ENCODE results near the gene HSPB6.
A peak's percentile ranks its signal among the peaks of the same experiment; 100 is the strongest.

HSPB6 gene

DNA sequence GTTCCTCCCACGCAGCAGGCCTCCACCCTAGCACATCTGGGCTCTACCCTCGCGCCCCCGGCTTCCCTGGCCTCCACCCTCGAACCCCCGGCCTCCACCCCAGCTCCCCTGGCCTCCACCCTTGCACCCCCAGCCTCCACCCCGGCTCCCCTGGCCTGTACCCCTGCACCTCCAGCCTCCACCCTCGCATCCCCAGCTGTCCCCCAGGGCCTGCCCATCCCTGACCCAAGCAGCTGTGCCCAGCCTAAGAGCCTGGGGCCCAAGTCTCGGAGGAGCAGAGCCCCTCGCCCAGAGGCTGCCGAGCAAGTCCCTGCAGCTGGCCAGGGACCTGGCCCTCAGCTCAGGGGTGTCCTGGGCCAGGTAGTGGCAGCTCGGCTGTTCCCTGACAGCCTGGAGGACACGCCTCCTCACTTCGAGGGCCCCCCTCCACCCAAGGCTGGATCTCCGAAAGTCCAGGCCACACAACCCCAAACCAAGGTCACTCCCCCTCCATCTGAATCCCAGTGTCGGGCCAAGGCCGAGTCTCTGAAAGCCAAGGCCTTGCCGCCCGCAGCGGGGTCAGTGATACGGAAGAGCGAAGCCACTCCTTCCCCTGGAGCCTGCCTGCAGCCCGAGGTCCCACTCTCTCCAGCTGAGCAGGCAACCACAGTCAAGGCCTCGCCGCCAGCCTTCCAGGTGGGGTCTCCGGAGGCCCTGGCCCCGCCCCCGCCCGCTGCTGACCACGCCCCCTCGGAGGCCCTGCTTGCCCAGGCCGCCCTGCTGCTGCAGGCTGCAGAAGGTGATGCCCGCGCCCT, 10.7 kb upstream of the HSPB6 start:
- no peak for DNase-seq (ENCODE audit: low spot score)
- FAIRE-seq: no peak

DNA sequence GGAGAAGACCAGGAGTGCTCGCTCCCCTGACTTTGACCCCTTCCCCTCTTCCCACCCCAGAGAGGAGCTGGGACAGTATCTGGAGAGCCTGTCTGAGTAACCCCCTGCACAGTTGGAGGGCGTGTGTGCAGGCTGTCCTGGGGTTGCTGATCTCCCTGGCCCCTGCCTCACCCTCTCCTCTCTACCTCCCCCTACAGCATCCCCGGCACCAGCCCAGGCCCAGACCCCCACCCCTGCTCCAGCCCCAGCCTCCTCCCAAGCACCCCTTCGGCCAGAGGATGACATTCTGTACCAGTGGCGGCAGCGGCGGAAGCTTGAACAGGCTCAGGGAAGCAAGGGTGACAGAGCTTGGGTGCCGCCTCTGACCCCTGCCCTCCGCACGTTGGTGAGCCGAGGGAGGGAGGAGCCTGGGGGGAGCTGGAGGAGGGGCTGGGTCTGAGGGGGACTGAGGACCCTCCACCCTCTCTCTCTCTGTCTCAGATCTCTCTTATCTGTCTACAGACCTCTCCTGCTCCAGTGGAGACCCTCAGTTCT, 9.8 kb upstream of the HSPB6 start:
- DNase-seq (ENCODE audit: low spot score) (no peak), FAIRE-seq (no peak)

- DNase-seq (ENCODE audit: low spot score) (no peak), FAIRE-seq (peak; percentile 35)
These were observed 7.8 kb upstream of the HSPB6 start for GRCh38 chr19:35764432-35765315.

- FAIRE-seq (no peak), DNase-seq (ENCODE audit: low spot score) (no peak)
These were observed 4.0 kb upstream of the HSPB6 start for GRCh38 chr19:35760711-35761349.

- no peak for DNase-seq (ENCODE audit: low spot score)
- no peak for FAIRE-seq
These were observed 2.9 kb upstream of the HSPB6 start for GRCh38 chr19:35759697-35760096.

GRCh38 chr19:35757749-35758608, 1.1 kb upstream of the HSPB6 start, which contains the start of gene PROSER3:
PROSER3 (plus strand) TSS chr19:35758176; CDS start chr19:35758216, 40 bp downstream.
- DNase-seq (ENCODE audit: low spot score) (peak; percentile 99), FAIRE-seq (peak; percentile 96)

DNA sequence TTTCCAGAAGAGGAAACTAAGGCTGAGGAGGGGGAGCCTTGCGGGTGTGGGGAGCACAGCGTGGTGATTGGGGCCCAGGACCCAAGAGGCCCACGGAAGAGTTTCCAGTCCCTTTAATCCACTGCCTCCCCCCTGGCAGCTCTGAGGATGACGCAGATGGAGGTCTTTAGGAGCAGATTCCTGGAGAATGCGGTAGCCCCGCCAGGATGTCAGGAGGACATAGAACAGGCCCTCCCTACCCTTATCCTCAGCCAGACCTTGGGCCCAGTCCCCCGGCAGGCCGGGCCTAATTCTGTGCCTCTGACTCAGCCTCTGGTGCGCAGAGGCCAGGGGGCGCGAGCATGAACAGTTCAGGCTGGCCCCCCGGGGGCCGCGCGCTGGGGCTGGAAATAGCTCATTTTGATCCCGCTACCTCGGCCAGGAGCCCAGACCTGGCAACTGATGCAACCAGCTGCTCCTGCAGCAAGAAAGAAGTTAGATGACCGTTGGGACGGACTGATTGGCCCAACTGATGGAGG, 461 bp upstream of the HSPB6 start:
- DNase-seq (ENCODE audit: low spot score) (peak; percentile 44), FAIRE-seq (no peak)

DNA sequence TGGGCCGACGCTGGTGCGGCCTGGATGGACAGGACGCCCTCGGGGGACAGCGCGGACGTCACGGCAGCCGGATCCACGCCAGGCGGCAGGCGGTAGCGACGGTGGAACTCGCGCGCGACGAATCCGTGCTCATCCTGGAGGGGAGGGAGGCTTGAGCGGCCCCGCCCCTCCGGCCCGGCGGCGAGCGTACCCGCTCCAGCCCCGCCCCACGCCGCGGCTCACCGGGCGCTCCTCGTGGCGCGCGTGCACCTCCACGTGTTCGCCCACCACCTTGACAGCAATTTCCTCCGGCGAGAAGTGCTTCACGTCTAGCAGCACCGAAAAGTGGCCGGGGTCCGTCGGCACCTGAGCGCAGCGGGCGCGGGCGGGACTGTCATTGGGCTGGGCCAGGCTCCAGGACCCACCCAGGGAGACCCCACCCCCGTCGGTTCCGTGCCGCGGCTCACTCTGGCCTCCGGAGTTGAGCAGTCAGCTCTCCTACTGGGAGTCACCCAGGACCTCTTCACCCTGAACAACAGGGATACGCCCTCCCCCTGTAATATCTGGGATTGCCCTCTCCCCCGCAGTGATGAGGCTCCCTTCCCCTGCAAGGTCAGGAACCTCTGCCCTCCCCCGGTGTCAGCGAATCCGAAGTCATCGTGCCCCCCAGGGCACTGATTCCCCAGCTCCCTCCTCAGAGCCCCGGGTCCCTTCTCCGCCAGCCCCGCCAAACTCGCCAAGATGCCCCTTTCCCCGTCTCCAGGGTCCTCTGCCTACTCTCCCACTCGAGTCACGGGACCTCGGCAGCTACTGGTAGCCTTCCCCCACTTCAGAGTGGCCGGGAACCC, 1.1 kb downstream of the HSPB6 start:
- no peak for FAIRE-seq
- no peak for DNase-seq (ENCODE audit: low spot score)

DNA sequence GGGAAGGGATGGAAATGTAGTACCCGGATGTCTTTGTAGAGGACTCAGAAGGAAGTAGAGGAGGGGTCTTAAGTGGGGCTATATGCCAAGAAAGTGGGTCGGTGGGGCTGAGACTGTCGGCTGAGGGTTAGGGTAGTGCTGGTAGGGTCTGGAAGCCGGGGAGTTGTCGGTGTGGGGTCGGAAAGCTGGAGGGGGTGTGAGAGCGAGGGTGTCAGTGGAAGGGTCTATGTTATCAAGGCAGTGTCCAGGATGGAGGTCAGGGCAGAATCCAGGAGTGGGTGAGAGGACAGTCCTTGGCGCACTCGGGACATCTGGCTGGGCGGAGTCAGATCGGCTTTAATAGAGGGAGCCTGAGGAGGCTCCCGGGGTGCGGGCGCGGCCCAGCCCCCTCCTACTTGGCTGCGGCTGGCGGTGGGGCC, 1.7 kb downstream of the HSPB6 start:
- FAIRE-seq: no peak

GRCh38 chr19:35754370-35755130, 2.3 kb downstream of the HSPB6 start:
- no peak for DNase-seq (ENCODE audit: low spot score)
- no peak for FAIRE-seq

More for the DNA sequence above, 1.7 kb downstream of the HSPB6 start:
- no peak for DNase-seq (ENCODE audit: low spot score)

DNA sequence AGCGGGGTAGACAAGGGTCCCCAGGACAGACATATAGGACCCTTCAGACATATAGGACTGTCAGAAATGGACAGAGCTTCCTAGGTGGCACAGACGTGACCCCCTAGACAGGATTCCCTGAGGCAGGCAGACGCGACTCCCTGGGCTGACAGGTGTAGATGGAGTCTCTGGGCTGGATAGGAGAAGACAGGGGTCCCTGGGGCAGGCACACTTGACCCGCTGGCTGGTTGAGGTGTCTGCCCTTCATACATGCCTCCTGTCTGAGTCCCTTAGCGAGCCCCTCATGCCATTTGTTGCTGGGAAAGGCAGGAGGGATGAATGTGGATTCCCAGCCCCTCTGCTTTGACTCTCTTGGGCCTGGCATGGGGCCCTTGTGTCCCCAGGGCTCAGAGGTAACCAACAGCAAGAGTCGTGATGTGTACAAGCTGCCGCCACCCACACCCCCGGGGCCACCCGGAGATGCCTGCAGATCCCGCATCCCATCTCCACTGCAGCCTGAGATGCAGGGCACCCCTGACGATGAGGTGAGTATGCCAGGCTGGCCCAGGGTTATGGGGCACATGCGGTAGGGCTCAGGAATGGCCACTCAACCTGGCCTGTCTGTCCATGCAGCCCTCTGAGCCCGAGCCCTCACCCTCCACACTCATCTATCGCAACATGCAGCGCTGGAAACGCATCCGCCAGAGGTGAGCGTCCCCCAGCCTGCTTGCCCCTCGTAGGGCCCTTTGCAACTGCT, 3.0 kb downstream of the HSPB6 start:
- DNase-seq (ENCODE audit: low spot score) (no peak), FAIRE-seq (no peak)

DNA sequence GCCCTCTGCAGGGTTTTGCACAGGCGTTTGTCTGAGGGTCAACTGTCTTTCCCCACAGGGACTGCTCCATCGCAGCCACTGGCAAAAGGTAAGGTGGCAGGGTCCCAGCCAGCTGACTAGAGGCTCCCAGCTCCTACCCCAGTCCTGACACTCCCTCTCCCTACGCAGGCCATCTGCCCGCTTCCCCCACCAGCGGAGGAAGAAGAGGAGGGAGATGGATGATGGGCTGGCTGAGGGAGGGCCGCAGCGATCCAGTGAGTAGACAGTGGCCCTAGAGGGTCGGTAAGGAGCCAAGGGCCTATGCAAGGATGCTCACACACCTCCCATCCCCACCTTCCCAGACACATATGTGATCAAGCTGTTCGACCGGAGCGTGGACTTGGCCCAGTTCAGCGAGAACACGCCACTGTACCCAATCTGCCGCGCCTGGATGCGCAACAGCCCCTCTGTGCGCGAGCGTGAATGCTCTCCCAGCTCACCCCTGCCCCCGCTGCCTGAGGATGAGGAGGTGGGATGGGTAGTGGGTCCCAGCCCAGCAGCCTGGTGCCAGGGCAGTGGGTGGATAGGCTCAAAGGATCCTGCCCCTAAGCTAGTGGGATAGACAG, 4.0 kb downstream of the HSPB6 start:
- DNase-seq (ENCODE audit: low spot score) (no peak), FAIRE-seq (no peak)

DNA sequence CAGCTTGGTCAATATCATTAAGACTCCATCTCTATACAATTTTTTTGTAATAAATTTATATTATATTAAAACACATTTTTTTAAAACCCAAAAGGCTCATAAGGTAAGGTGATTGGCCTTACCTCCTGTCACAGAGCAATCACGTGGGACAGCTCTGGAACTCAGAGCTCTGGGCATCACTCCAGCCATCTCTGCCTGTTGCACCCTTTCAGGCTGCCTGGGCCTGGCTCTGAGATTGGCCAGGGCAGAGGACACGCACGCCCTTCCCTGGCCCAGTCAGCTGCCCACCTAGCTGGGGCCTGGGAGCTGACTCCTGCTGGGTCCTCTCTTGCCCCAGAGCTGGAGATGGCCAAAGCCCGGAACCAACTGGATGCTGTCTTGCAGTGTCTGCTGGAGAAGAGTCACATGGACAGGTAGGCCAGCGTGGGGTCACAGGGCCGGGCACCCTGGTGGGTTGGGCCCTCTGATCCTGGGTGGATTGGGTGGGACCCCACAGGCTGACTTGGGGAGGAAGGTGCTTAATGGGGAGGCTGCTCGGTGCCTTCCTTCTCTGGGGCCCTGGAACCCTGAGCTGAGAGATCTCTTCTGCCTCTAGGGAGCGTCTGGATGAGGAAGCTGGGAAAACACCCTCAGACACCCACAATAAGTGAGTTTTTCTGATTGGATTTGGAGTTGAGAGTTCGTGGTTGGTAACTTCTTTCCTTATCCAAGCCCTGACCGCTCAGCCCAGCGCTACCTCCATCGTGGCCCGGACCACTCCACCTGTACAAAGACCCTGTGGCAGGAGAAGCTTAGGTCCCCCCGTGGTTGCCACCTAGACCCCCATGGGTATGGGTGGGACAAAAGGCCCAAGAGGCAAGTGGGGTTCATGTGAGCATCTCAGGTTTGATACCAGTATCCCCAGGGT, 4.7 kb downstream of the HSPB6 start:
- FAIRE-seq (no peak), DNase-seq (ENCODE audit: low spot score) (no peak)

DNA sequence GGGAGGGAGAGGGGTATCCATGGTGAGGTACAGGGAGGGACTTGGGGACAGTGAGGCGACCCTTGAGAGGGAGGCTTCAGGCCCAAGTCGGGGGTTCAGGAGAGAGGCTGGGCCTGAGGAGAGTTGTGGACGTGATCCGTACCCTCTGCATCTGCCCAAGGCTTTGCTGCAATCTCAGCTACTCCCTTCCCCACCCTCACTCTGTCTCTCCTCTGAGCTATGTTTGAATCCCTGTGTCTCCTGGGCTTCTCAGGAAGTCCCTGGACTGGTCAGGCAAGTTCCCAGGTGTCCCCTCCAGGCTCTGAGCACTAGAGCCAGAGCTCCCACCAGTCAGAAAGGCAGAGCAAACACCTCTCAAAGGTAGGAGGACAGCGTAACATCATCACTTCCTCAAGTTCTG, 6.7 kb downstream of the HSPB6 start:
- FAIRE-seq: no peak

DNA sequence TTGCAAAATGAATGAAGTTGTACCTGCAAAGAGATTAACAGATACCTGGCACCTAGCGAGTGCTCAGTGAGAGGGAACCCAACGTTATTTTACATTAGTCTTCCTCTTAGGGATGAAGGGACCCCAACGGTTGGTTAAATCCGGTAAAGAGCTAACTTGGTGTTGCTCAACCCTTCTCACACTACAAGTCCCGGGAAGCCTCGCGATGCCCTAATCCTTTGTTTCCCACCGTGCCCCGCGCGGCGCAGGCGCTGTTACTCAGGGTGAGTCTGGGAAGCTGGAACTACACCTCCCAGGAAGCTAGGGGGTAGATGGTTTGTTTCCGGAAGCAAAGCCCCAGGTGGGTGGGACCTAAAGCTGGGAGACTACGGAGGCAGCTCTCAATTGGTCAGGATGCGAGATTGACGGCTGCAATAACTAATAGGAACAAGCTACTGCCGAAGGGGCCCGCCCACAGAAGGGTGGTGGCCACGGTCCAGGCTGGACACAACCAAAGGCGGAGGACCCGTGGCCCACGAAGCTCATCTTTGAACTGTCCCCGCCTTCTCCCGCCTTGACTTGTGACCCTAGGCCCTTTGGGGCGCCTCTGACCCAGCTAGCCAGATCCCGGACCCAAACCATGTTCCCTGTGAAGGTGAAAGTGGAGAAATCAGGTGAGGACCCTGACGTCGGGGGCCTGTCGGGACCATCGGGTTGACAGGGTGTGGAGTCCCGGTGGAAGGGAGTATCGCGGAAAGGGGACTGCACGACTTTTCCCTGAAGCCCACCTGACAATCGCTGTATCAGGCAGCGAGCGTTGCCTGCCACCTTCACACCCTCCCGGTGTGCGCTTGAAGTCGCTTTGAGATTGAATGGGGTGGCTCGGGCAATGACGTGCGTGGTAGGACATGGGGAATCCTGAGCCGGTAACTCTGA, 8.5 kb downstream of the HSPB6 start, which contains the start of gene LIN37:
TSS of gene LIN37 (plus strand) at position 471 of the 915 bp plus-strand sequence. CDS start at position 620, 149 bp downstream.
- peak; percentile 97 for DNase-seq (ENCODE audit: low spot score)
- peak; percentile 20 for FAIRE-seq

More for the DNA sequence above, 6.7 kb downstream of the HSPB6 start:
- no peak for DNase-seq (ENCODE audit: low spot score)

Data from urothelium cell line (cell line).